A673 (cell line): ENCODE results near the gene TMEM266.

Source experiments
- EZH2 ChIP-seq: fragments of 200-600 bp; sonication (generic); IDR thresholded peaks from 2 replicates; pipeline ENCODE4 v1.6.1; 2017; ENCODE audit warnings: borderline replicate concordance, low read depth, mild to moderate bottlenecking, mixed read lengths, antibody characterized with exemption, low read length; ENCODE audit not compliant: poor library complexity, severe bottlenecking
- TF ChIP-seq, protein P1 (sequence below): fragments of 300-800, 200-600 bp; sonication (generic); conservative IDR thresholded peaks from 2 replicates; pipeline ENCODE4 v1.5.1; 2017; ENCODE audit warnings: low read depth, mild to moderate bottlenecking, antibody characterized with exemption, low read length, moderate library complexity, mixed read lengths

DNA sequence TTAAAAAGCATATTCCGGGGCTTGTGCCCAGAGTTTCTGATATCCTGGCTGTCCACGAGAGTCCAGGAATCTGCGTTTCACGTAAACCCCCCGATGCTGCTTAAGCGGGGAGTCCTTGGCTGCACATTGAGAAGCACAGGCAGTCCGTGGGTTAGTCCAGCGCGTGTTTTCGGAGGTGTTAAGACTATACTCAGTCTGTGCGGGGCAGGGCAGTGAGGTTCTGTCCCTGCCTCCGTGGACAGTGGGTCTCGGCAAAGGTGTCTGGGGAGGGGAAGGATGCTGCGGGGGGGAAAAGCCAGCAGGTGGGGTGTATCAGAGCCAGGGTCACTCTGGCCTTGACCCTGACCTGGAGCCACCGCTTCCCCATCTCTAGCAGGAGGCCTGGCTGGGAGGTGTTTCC is 106.2 kb downstream of the TMEM266 start:
- TF ChIP-seq, protein P1, sequence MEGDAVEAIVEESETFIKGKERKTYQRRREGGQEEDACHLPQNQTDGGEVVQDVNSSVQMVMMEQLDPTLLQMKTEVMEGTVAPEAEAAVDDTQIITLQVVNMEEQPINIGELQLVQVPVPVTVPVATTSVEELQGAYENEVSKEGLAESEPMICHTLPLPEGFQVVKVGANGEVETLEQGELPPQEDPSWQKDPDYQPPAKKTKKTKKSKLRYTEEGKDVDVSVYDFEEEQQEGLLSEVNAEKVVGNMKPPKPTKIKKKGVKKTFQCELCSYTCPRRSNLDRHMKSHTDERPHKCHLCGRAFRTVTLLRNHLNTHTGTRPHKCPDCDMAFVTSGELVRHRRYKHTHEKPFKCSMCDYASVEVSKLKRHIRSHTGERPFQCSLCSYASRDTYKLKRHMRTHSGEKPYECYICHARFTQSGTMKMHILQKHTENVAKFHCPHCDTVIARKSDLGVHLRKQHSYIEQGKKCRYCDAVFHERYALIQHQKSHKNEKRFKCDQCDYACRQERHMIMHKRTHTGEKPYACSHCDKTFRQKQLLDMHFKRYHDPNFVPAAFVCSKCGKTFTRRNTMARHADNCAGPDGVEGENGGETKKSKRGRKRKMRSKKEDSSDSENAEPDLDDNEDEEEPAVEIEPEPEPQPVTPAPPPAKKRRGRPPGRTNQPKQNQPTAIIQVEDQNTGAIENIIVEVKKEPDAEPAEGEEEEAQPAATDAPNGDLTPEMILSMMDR = no peak
- TF ChIP-seq EZH2 = no peak
